HepG2 (cell line): ENCODE results near the gene VNN1. TPM values are rescaled to one million over a fixed set of nuclear protein-coding genes. Genes with fewer than 3 reads are reported as not detected.

Source experiments
- AGO2 ChIP-seq: fragments of 200-400 bp; formaldehyde crosslinking; optimal IDR thresholded peaks from 2 replicates; pipeline ENCODE3; 2017; ENCODE audit warnings: mild to moderate bottlenecking, low read depth, low read length, moderate library complexity
- ATF1 ChIP-seq: IDR thresholded peaks from 2 replicates; pipeline ENCODE4 v1.6.1; 2016; ENCODE audit warnings: mild to moderate bottlenecking, control low read depth
- BCL6 ChIP-seq: IDR thresholded peaks from 2 replicates; pipeline ENCODE4 v1.6.1; 2016; ENCODE audit warnings: missing genetic modification reagents, missing compliant biosample characterization
- BHLHE40 ChIP-seq: IDR thresholded peaks from 2 replicates; pipeline ENCODE4 v1.6.1; 2011; ENCODE audit warnings: low read length, improper control_type of control experiment
- CBX2 ChIP-seq, 2 experiments: fragments of 200-600 bp in 1 of 2; sonication (generic); formaldehyde crosslinking in 1 of 2; IDR thresholded peaks; 2 replicates each; pipeline versions ENCODE4 v1.7.0 to v1.8.1; 2018 to 2022; ENCODE audit warnings: low read depth in 2 of 2, low read length in 1 of 2, mild to moderate bottlenecking in 1 of 2, missing genetic modification reagents in 1 of 2
- ERF ChIP-seq: IDR thresholded peaks from 2 replicates; pipeline ENCODE4 v1.6.1; 2018; ENCODE audit warnings: missing biosample characterization, missing genetic modification reagents
- FOXK1 ChIP-seq: sonication (generic); formaldehyde crosslinking; IDR thresholded peaks from 2 replicates; pipeline ENCODE4 v1.4.0; 2020; ENCODE audit warnings: low read depth, missing genetic modification reagents, borderline replicate concordance
- GATAD1 ChIP-seq: IDR thresholded peaks from 2 replicates; pipeline ENCODE4 v1.6.1; 2016; ENCODE audit warnings: missing genetic modification reagents, missing compliant biosample characterization
- GLMP ChIP-seq: sonication (generic); formaldehyde crosslinking; IDR thresholded peaks from 2 replicates; pipeline ENCODE4 v1.9.0; 2021; ENCODE audit warnings: missing genetic modification reagents, mild to moderate bottlenecking, borderline replicate concordance
- GTF3A ChIP-seq: sonication (generic); formaldehyde crosslinking; conservative IDR thresholded peaks from 2 replicates; pipeline ENCODE4 v1.4.0; 2020; ENCODE audit warnings: mild to moderate bottlenecking, missing genetic modification reagents
- HOXA5 ChIP-seq: sonication (generic); formaldehyde crosslinking; IDR thresholded peaks from 2 replicates; pipeline ENCODE4 v1.4.0; 2020; ENCODE audit warnings: missing genetic modification reagents
- JDP2 ChIP-seq: sonication (generic); formaldehyde crosslinking; IDR thresholded peaks from 2 replicates; pipeline ENCODE4 v1.8.1; 2022; ENCODE audit warnings: missing genetic modification reagents, borderline replicate concordance
- KLF6 ChIP-seq: IDR thresholded peaks from 2 replicates; pipeline ENCODE4 v1.8.0; 2016; ENCODE audit warnings: missing biosample characterization, missing genetic modification reagents
- MNT ChIP-seq: fragments of 450-650 bp; IDR thresholded peaks from 2 replicates; pipeline ENCODE4 v1.6.1; 2016
- NAIF1 ChIP-seq: sonication (generic); formaldehyde crosslinking; IDR thresholded peaks from 2 replicates; pipeline ENCODE4 v1.5.0; 2020; ENCODE audit warnings: mild to moderate bottlenecking, missing genetic modification reagents, borderline replicate concordance
- PAF1 ChIP-seq: IDR thresholded peaks from 2 replicates; pipeline ENCODE4 v1.6.1; 2016; ENCODE audit warnings: missing genetic modification reagents, missing compliant biosample characterization
- PHF5A ChIP-seq: IDR thresholded peaks from one replicate; pipeline ENCODE4 v1.6.1; 2018; ENCODE audit warnings: low read depth, missing genetic modification reagents; ENCODE audit not compliant: unreplicated experiment
- SSRP1 ChIP-seq: IDR thresholded peaks from 2 replicates; pipeline ENCODE4 v1.6.1; 2016; ENCODE audit warnings: control low read depth
- THAP7 ChIP-seq: sonication (generic); formaldehyde crosslinking; IDR thresholded peaks from 2 replicates; pipeline ENCODE4 v1.8.1; 2023; ENCODE audit warnings: mild to moderate bottlenecking, missing genetic modification reagents
- ZNF44 ChIP-seq: sonication (generic); formaldehyde crosslinking; IDR thresholded peaks from 2 replicates; pipeline ENCODE4 v1.5.1; 2020; ENCODE audit warnings: mild to moderate bottlenecking, missing genetic modification reagents
- ZNF75D ChIP-seq: sonication (generic); formaldehyde crosslinking; IDR thresholded peaks from 2 replicates; pipeline ENCODE4 v1.8.1; 2023; ENCODE audit warnings: missing genetic modification reagents, mild to moderate bottlenecking, borderline replicate concordance
- polyA plus RNA-seq, 8 experiments: library from polyadenylated mRNA; depleted of rRNA in 3 of 8; stranded (reverse) in 7 of 8; unstranded in 1 of 8; fragments of >200 nt; fragmentation: Illumina TruSeq in 4 of 8; extraction: Trizol in 4 of 8; gene quantifications; 2 replicates each; pipeline versions ENCODE4 v1.2.1 to v1.2.3, GENCODE V29; 2011 to 2016; ENCODE audit warnings: low read depth in 4 of 8, missing spikeins in 1 of 8, mixed read lengths in 1 of 8; ENCODE audit not compliant: insufficient read depth in 1 of 8
- total RNA-seq, 5 experiments: library from RNA; depleted of rRNA; stranded (reverse); fragments of >200 nt; fragmentation: Illumina TruSeq; extraction: Trizol; gene quantifications; 2 replicates each; pipeline ENCODE4 v1.2.3, GENCODE V29; 2016; ENCODE audit warnings: low read depth in 1 of 5
- TF ChIP-seq, protein P1 (sequence below): sonication (generic); formaldehyde crosslinking; IDR thresholded peaks from 2 replicates; pipeline ENCODE4 v1.5.1; 2020; ENCODE audit warnings: mild to moderate bottlenecking, missing genetic modification reagents, borderline replicate concordance

VNN1 gene
- total and polyA plus RNA-seq, 2 of the 13 experiments (the other 11 are each of a cell fraction or from before 2014, with no cell fraction given), result 0.62 to 4.0 TPM

- TF ChIP-seq ATF1 (CRISPR knock-in tag) (peak; percentile 68; the same call in 1 of the 2 replicates), PHF5A (CRISPR knock-in tag) (peak; percentile 81), GATAD1 (peak; percentile 79), JDP2 (no peak), AGO2 (no peak), THAP7 (CRISPR knock-in tag) (no peak), MNT (no peak), GTF3A (no peak), GLMP (CRISPR knock-in tag) (no peak), CBX2 (IDR thresholded peaks at IDR 0.05; ENCODE audit: low read depth, low read length) (no peak; the same call in 1 of the 2 replicates), CBX2 (CRISPR knock-in tag; IDR thresholded peaks at IDR 0.05; ENCODE audit: low read depth) (no peak), HOXA5 (CRISPR knock-in tag) (peak; percentile 75), ERF (peak; percentile 88), BCL6 (peak; percentile 95), KLF6 (peak; percentile 96), PAF1 (no peak), NAIF1 (CRISPR knock-in tag) (no peak), BHLHE40 (no peak), FOXK1 (CRISPR knock-in tag) (peak; percentile 100), ZNF75D (CRISPR knock-in tag) (no peak), ZNF44 (CRISPR knock-in tag) (no peak), SSRP1 (CRISPR knock-in tag) (peak; percentile 72; the same call in 1 of the 2 replicates)
- TF ChIP-seq, protein P1, sequence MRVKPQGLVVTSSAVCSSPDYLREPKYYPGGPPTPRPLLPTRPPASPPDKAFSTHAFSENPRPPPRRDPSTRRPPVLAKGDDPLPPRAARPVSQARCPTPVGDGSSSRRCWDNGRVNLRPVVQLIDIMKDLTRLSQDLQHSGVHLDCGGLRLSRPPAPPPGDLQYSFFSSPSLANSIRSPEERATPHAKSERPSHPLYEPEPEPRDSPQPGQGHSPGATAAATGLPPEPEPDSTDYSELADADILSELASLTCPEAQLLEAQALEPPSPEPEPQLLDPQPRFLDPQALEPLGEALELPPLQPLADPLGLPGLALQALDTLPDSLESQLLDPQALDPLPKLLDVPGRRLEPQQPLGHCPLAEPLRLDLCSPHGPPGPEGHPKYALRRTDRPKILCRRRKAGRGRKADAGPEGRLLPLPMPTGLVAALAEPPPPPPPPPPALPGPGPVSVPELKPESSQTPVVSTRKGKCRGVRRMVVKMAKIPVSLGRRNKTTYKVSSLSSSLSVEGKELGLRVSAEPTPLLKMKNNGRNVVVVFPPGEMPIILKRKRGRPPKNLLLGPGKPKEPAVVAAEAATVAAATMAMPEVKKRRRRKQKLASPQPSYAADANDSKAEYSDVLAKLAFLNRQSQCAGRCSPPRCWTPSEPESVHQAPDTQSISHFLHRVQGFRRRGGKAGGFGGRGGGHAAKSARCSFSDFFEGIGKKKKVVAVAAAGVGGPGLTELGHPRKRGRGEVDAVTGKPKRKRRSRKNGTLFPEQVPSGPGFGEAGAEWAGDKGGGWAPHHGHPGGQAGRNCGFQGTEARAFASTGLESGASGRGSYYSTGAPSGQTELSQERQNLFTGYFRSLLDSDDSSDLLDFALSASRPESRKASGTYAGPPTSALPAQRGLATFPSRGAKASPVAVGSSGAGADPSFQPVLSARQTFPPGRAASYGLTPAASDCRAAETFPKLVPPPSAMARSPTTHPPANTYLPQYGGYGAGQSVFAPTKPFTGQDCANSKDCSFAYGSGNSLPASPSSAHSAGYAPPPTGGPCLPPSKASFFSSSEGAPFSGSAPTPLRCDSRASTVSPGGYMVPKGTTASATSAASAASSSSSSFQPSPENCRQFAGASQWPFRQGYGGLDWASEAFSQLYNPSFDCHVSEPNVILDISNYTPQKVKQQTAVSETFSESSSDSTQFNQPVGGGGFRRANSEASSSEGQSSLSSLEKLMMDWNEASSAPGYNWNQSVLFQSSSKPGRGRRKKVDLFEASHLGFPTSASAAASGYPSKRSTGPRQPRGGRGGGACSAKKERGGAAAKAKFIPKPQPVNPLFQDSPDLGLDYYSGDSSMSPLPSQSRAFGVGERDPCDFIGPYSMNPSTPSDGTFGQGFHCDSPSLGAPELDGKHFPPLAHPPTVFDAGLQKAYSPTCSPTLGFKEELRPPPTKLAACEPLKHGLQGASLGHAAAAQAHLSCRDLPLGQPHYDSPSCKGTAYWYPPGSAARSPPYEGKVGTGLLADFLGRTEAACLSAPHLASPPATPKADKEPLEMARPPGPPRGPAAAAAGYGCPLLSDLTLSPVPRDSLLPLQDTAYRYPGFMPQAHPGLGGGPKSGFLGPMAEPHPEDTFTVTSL, result peak; percentile 100
Observed at GRCh38 chr6:132734694-132735236, 20.9 kb upstream of the VNN1 start (continued).
